Thoracic aorta (tissue), 2 donors: Measurements from ENCODE around the gene QRICH2. TPM values are rescaled to one million over a fixed set of nuclear protein-coding genes. Genes with fewer than 3 reads are reported as not detected.

Experiments used
- ATAC-seq: fragments of 150-250 bp; one replicate; pipeline ENCODE4 v1.8.0; 2017; ENCODE audit warnings: low read depth; ENCODE audit not compliant: insufficient number of reproducible peaks, low FRiP score
- DNase-seq: peaks from one replicate; pipeline ENCODE4 v3.0.0-alpha.2; 2020; ENCODE audit warnings: low spot score
- H3K27ac ChIP-seq, 2 donors: fragments of 200-600 bp; sonication (generic); 1 replicate in 1 of 2; 2 replicates in 1 of 2; pipeline ENCODE4 v1.5.1; 2016; ENCODE audit warnings: mild to moderate bottlenecking in 2 of 2, moderate library complexity in 2 of 2
- H3K27me3 ChIP-seq: fragments of 200-600 bp; sonication (generic); replicated peaks from 2 replicates; pipeline ENCODE4 v1.6.0; 2016; ENCODE audit warnings: mild to moderate bottlenecking; ENCODE audit not compliant: insufficient read depth
- H3K36me3 ChIP-seq: fragments of 200-600 bp; sonication (generic); one replicate; pipeline ENCODE4 v1.5.1; 2016
- H3K4me1 ChIP-seq, 2 donors: fragments of 200-600 bp; sonication (generic); 1 replicate in 1 of 2; 2 replicates in 1 of 2; pipeline versions ENCODE4 v1.5.1 to v1.6.0; 2016; ENCODE audit warnings: low read depth in 2 of 2, mild to moderate bottlenecking in 1 of 2; ENCODE audit not compliant: control insufficient read depth in 1 of 2
- H3K4me3 ChIP-seq: fragments of 200-600 bp; sonication (generic); 2 replicates; pipeline ENCODE4 v1.5.1; 2016; ENCODE audit warnings: mild to moderate bottlenecking
- H3K9me3 ChIP-seq: fragments of 200-600 bp; sonication (generic); 2 replicates; pipeline ENCODE4 v1.5.1; 2016
- total RNA-seq, 2 donors: library from RNA; depleted of rRNA; stranded (reverse); fragments of >200 nt; gene quantifications; one replicate each; pipeline versions ENCODE4 v1.1.0 to v1.2.3, GENCODE V29; 2016
- TF ChIP-seq, protein P1 (sequence below): fragments of 200-600 bp; sonication (generic); IDR thresholded peaks from one replicate; pipeline ENCODE4 v1.5.1; 2019; ENCODE audit warnings: antibody characterized with exemption

The QRICH2 gene
- total RNA-seq, 2 donors from 2014 or later, result 6.1 to 6.9 TPM

DNA sequence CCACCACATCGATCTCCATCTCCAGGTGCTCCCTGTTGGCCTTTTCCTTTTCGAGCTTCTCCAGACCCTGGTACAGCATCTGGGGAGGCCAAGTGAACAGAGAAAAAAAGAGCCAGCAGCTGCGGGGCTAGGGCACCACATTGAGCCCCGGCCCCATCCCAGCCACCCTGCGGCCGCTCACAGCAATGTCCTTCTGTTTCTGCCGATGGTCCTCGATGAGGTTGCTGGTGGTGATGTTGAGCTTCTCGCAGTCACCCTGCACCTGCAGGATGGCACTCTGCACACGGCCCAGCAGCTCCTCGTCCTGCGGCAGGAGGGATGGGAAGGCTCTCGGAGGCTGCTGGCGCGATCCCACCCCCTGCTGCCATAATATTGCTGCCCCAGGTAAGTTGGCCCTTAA, 27.4 kb downstream of the QRICH2 start:
- Histone ChIP-seq H3K27ac (no peak overlapping the region), H3K4me1 (peaks cover 0 to 4% of the 10 kb centered on the region in 2 donors), H3K27me3 (no peaks in the 10 kb centered on the region), H3K36me3 (no peaks in the 10 kb centered on the region), H3K9me3 (no peaks in the 10 kb centered on the region), H3K4me3 (no peak overlapping the region)
- ATAC-seq (no peak), DNase-seq (no peak)
- TF ChIP-seq, protein P1, sequence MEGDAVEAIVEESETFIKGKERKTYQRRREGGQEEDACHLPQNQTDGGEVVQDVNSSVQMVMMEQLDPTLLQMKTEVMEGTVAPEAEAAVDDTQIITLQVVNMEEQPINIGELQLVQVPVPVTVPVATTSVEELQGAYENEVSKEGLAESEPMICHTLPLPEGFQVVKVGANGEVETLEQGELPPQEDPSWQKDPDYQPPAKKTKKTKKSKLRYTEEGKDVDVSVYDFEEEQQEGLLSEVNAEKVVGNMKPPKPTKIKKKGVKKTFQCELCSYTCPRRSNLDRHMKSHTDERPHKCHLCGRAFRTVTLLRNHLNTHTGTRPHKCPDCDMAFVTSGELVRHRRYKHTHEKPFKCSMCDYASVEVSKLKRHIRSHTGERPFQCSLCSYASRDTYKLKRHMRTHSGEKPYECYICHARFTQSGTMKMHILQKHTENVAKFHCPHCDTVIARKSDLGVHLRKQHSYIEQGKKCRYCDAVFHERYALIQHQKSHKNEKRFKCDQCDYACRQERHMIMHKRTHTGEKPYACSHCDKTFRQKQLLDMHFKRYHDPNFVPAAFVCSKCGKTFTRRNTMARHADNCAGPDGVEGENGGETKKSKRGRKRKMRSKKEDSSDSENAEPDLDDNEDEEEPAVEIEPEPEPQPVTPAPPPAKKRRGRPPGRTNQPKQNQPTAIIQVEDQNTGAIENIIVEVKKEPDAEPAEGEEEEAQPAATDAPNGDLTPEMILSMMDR, result no peak

DNA sequence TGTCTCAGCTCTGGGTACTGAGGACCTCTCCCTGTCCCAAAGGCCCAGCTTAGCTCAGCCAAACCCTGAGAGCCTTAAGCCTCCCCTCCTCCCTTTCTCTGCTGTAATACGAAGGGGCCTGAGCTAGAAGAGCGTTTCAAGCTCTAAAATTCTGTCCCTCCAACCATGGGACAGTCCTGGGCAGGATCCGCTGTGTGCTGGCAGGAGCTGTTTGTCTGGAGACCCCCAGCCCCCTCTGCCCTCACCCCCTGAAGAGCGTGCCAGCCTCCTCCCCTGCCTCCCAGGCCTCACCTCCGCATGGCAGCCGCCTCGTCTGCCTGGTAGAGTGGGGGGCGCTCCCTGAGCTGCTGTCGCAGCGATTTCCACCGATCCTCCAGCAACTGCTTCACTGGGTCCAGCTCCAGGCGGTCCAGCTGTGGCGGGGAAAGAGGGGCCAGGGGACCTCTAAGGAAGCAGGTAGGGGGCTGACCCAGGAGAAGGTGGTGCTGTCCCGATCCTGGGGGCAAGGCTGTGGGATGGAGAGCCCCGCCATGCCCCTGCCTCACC, 28.3 kb downstream of the QRICH2 start:
- Histone ChIP-seq H3K4me3 (no peak overlapping the region), H3K27me3 (no peaks in the 10 kb centered on the region), H3K9me3 (no peaks in the 10 kb centered on the region), H3K27ac (no peak overlapping the region), H3K4me1 (peaks cover 0 to 4% of the 10 kb centered on the region in 2 donors), H3K36me3 (no peaks in the 10 kb centered on the region)
- DNase-seq (no peak), ATAC-seq (no peak)
- TF ChIP-seq, protein P1, result no peak

DNA sequence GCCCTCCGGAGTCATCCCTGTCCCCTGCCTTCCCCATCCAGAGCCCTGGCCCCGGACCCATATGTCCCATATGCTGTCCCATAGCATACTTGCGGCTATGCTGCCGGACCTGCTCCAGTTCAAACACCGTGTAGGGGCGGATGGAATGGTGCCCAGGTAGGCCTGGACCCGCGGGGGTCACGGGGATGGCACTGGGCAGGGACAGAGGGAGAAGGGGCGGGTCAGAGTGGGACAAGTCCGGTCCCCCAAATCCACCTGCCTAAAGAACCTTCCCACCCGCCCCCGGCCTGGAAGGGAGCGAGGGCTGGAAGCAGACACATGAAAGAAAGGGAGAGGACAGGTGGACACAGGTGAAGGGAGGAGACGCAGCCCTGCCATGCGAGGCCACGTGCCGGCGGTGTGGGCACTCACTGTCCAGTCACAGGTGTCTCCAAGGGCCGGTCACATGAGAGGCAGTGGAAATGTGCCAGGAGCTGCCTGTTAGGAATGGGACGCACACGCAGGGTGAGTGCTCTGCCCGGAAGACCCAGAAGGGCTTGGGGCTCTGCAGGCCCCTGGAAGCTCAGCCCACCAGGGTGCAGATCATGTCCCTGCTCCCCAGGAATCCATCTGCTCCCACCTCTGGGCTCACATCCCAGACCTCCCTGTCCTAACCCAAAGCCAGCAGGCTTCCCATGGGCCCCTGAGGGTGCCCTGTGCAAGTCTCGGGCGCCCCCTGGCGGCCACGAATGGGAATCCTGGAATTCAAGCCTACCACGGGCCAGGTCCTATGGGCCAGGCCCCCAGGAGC, 28.9 kb downstream of the QRICH2 start:
- H3K4me1 ChIP-seq, result peaks cover 0 to 4% of the 10 kb centered on the region in 2 donors
- DNase-seq, result peak; percentile 52
- no peaks in the 10 kb centered on the region for H3K27me3 ChIP-seq
- H3K4me3 ChIP-seq, result no peak overlapping the region
- no peak overlapping the region for H3K27ac ChIP-seq
- ATAC-seq, result no peak
- H3K36me3 ChIP-seq, result no peaks in the 10 kb centered on the region
- TF ChIP-seq, protein P1, result peak; percentile 99
- H3K9me3 ChIP-seq, result no peaks in the 10 kb centered on the region

DNA sequence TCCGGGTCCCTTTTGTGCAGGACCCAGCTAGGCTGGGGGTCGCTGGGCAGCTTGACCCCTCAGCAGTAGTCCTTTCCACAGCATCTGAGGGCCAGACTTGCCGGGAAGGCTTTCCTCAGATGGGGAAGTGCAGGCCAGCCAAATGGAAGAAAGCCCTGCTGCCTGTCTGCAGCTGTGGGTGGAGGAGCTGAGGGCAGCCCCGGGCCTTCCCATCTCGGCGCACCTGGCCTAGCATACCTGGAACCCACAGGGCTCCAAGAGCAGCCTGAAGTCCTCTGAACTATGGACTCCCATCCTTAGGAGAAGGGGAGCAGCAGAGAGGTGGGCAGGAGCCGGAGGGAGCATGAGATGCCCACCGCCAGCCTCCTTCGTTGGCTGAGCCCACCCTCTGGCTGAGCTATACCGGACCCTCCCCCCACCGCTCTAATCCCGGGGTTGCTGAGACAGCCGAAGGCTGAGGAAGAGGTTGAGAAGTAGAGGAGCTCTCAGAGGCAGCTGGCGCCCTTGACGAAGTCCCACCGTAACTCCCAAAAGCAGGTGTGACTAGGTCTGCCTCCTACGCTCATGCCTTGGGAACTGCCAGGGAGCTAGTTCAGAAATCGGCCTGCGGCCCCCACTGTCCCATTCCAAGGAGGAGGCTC, 29.7 kb downstream of the QRICH2 start:
- no peaks in the 10 kb centered on the region for H3K27me3 ChIP-seq

More for the DNA sequence above, 29.7 kb downstream of the QRICH2 start:
- no peak overlapping the region for H3K27ac ChIP-seq
- no peaks in the 10 kb centered on the region for H3K9me3 ChIP-seq
- no peak overlapping the region for H3K4me3 ChIP-seq
- no peak for DNase-seq
- H3K4me1 ChIP-seq, result peaks cover 0 to 4% of the 10 kb centered on the region in 2 donors
- TF ChIP-seq, protein P1, result no peak
- no peaks in the 10 kb centered on the region for H3K36me3 ChIP-seq
- ATAC-seq, result no peak
